PC-9 (cell line): Measurements from ENCODE around the gene TMEM80. TPM values are rescaled to one million over a fixed set of nuclear protein-coding genes. Genes with fewer than 3 reads are reported as not detected.
A peak's percentile ranks its signal among the peaks of the same experiment; 100 is the strongest.

Source experiments
- BruUV-seq: library from RNA; stranded (reverse); fragments of 400-500 nt; replicated peaks from 2 replicates; lab custom pipeline; 2021; lab: Mats Ljungman, UMichigan
- CTCF ChIA-PET: fragments of 300-600 bp; sonication (Branson Sonifier 250); formaldehyde crosslinking; loops from one replicate; lab custom pipeline; 2022; ENCODE audit warnings: antibody characterized with exemption; lab: Charles Lee
- POLR2A ChIA-PET: fragments of 300-600 bp; sonication (Branson Sonifier 250); formaldehyde crosslinking; loops from one replicate; lab custom pipeline; 2022; ENCODE audit warnings: antibody characterized with exemption; ENCODE audit not compliant: unreplicated experiment; lab: Charles Lee
- DNase-seq, 2 experiments: peaks; one replicate each; pipeline versions ENCODE4 v3.0.0 to v3.0.0-alpha.2; 2015 to 2022; ENCODE audit warnings: mixed read lengths in 1 of 2
- H2AFZ ChIP-seq: fragments of 200-600 bp; sonication (generic); 2 replicates; pipeline ENCODE4 v1.8.1; 2017; ENCODE audit warnings: antibody characterized with exemption
- H3F3A ChIP-seq: fragments of 200-600 bp; sonication (generic); 2 replicates; pipeline ENCODE4 v1.8.1; 2017; ENCODE audit warnings: antibody characterized with exemption, mild to moderate bottlenecking, low read depth; ENCODE audit not compliant: insufficient read depth
- H3K27ac ChIP-seq: fragments of 200-600 bp; sonication (generic); 2 replicates; pipeline ENCODE4 v1.6.1; 2016; ENCODE audit warnings: mixed run types
- H3K27me3 ChIP-seq: fragments of 200-600 bp; sonication (generic); 2 replicates; pipeline ENCODE4 v1.6.1; 2016; ENCODE audit warnings: low read depth, mixed run types; ENCODE audit not compliant: insufficient read depth
- H3K36me3 ChIP-seq: fragments of 200-600 bp; sonication (generic); 2 replicates; pipeline ENCODE4 v1.6.1; 2016; ENCODE audit warnings: low read depth, mixed run types
- H3K4me1 ChIP-seq: fragments of 200-600 bp; sonication (generic); replicated peaks from 2 replicates; pipeline ENCODE4 v1.6.1; 2016; ENCODE audit warnings: mixed run types; ENCODE audit not compliant: insufficient read depth
- H3K4me2 ChIP-seq: fragments of 200-600 bp; sonication (generic); 2 replicates; pipeline ENCODE4 v1.6.1; 2017; ENCODE audit warnings: mixed run types
- H3K4me3 ChIP-seq: fragments of 200-600 bp; sonication (generic); 2 replicates; pipeline ENCODE4 v1.6.1; 2016; ENCODE audit warnings: mixed run types
- H3K79me2 ChIP-seq: fragments of 200-600 bp; sonication (generic); 2 replicates; pipeline ENCODE4 v1.6.1; 2017; ENCODE audit warnings: low read depth, mixed run types
- H3K9me2 ChIP-seq: fragments of 200-600 bp; sonication (generic); 2 replicates; pipeline ENCODE4 v1.8.1; 2017; ENCODE audit warnings: mild to moderate bottlenecking; ENCODE audit not compliant: insufficient read depth
- H3K9me3 ChIP-seq: fragments of 200-600 bp; sonication (generic); 2 replicates; pipeline ENCODE4 v1.8.1; 2016; ENCODE audit warnings: low read depth; ENCODE audit not compliant: insufficient read depth
- H4K20me1 ChIP-seq: fragments of 200-600 bp; sonication (generic); 2 replicates; pipeline ENCODE4 v1.8.1; 2017; ENCODE audit not compliant: insufficient read depth
- EZH2 ChIP-seq: fragments of 200-600 bp; sonication (generic); IDR thresholded peaks from 2 replicates; pipeline ENCODE4 v1.8.0; 2017; ENCODE audit warnings: antibody characterized with exemption, low read depth
- intact Hi-C: fragments of 100-400 bp; cut with micrococcal nuclease; formaldehyde crosslinking; loops from one replicate; pipeline ENCODE4 v1.10.0; 2022; ENCODE audit not compliant: unreplicated experiment
- total RNA-seq: library from RNA; stranded (reverse); gene quantifications from 2 replicates; pipeline ENCODE4 v1.2.3, GENCODE V29; 2021
- TF ChIP-seq, protein P1 (sequence below): fragments of 200-600 bp; sonication (generic); conservative IDR thresholded peaks from 2 replicates; pipeline ENCODE4 v1.6.1; 2017; ENCODE audit warnings: mixed run types, antibody characterized with exemption, mild to moderate bottlenecking, moderate library complexity

The TMEM80 gene
- total RNA-seq, 1 experiment from 2014 or later = 36.6 TPM

DNA sequence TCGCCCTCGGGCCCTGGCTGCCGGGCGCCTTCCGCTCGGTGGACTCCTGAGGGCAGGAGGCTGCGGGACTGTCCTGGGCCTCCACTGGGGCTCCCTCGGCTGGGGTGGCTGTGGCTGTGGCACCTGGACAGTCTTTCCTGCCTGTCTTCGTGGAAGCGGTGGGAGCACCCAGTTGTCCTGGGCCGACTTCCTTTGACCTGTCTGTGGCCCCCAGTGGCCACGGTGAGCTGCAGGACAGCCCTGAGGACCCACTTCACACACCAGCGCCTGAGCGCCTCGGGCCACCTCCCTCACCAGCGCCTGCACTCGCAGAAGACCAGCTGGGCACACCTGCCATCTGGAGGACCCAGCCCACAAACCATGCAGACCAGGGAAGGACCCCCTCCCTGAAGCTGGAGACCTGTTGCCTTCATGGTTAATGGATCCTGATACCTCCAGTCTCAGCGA is 8.6 kb downstream of the TMEM80 start:
- no peak for TF ChIP-seq EZH2
- TF ChIP-seq, protein P1, sequence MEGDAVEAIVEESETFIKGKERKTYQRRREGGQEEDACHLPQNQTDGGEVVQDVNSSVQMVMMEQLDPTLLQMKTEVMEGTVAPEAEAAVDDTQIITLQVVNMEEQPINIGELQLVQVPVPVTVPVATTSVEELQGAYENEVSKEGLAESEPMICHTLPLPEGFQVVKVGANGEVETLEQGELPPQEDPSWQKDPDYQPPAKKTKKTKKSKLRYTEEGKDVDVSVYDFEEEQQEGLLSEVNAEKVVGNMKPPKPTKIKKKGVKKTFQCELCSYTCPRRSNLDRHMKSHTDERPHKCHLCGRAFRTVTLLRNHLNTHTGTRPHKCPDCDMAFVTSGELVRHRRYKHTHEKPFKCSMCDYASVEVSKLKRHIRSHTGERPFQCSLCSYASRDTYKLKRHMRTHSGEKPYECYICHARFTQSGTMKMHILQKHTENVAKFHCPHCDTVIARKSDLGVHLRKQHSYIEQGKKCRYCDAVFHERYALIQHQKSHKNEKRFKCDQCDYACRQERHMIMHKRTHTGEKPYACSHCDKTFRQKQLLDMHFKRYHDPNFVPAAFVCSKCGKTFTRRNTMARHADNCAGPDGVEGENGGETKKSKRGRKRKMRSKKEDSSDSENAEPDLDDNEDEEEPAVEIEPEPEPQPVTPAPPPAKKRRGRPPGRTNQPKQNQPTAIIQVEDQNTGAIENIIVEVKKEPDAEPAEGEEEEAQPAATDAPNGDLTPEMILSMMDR = no peak
- POLR2A ChIA-PET = interaction anchor here (0.6 to 1.0 kb wide), 2 partner anchors 8 to 140 kb away, joined by 5 to 7 read pairs; partner anchors contain the start of gene TMEM80
- peaks cover 14% of the 10 kb centered on the region; the same call in 1 of the 2 replicates for H3F3A ChIP-seq
- BruUV-seq = no TSS peak
- no peaks in the 10 kb centered on the region; the same call in 1 of the 2 replicates for H4K20me1 ChIP-seq
- H3K27ac ChIP-seq = peak overlapping the region; percentile 55
- no peak for DNase-seq
- no peaks in the 10 kb centered on the region for H3K27me3 ChIP-seq
- H3K9me3 ChIP-seq = no peaks in the 10 kb centered on the region
- H3K4me3 ChIP-seq = peak overlapping the region; percentile 84; the same call in 1 of the 2 replicates
- peaks cover 17% of the 10 kb centered on the region for H3K4me1 ChIP-seq
- H3K4me2 ChIP-seq = peak overlapping the region; percentile 93
- no peaks in the 10 kb centered on the region for H3K9me2 ChIP-seq
- peaks cover 19% of the 10 kb centered on the region for H3K79me2 ChIP-seq
- CTCF ChIA-PET = no interaction called here
- H2AFZ ChIP-seq = no peak overlapping the region
- H3K36me3 ChIP-seq = no peaks in the 10 kb centered on the region
- intact Hi-C loops = no loop called here

DNA sequence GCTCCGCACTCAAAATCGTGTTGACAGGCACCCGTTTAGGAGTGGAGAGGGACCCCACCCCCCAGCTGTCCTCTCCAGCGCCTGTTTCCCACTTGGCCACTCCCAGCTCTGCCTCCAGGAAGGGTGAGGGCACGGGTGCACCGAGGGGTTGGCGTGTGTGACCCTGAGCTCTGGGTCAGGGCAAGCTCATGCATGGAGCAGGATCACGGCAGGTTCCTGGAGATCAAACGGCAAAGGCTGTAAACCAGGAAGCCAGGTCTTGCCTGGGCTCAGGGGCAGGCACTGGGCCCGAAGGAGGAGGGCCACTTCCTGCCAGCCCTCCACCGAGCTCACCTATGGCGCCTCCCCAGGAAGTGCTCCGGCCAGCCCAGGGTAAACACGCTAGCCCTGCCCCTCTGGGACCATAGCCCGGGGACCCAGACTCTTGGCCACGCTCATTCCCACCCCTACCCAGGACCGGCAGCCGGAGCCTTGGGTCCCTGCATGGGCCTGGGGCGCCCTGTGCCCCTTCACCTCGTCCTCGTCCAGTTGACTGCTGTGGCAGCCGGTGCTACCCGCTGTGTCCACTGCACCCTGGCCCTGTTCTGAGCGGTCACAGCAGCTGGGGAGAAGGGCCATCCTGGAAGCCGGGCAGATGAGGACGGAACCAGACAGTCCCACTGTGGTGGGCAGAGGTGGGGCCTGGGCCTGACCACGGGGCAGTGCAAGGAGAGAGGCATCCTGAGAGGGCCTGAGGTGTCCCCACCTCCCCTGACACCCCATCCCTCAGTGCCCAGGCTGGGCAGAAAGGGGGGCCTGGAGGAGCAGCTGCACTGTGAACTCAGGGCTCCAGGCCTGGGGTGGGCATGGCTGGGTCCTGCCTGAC is 9.4 kb downstream of the TMEM80 start:
- Histone ChIP-seq H3K4me2 (peak overlapping the region; percentile 93), H3K27me3 (no peaks in the 10 kb centered on the region), H3K27ac (peak overlapping the region; percentile 55), H3K9me3 (no peaks in the 10 kb centered on the region), H3F3A (peaks cover 14% of the 10 kb centered on the region; the same call in 1 of the 2 replicates), H3K79me2 (peaks cover 27% of the 10 kb centered on the region), H3K4me1 (peaks cover 17% of the 10 kb centered on the region), H3K4me3 (peak overlapping the region; percentile 84), H3K9me2 (no peaks in the 10 kb centered on the region), H3K36me3 (no peaks in the 10 kb centered on the region), H4K20me1 (no peaks in the 10 kb centered on the region; the same call in 1 of the 2 replicates), H2AFZ (no peak overlapping the region)
- ChIA-PET CTCF (no interaction called here), POLR2A (interaction anchor here (0.5 to 1.0 kb wide), 3 partner anchors 9 to 198 kb away, joined by 3 to 7 read pairs (median 5); partner anchors contain the start of gene TMEM80)
- TF ChIP-seq EZH2 = no peak
- TF ChIP-seq, protein P1 = no peak
- TSS peak; percentile 21 for BruUV-seq
- DNase-seq = peak; percentile 78 to 83
- intact Hi-C loops = no loop called here

DNA sequence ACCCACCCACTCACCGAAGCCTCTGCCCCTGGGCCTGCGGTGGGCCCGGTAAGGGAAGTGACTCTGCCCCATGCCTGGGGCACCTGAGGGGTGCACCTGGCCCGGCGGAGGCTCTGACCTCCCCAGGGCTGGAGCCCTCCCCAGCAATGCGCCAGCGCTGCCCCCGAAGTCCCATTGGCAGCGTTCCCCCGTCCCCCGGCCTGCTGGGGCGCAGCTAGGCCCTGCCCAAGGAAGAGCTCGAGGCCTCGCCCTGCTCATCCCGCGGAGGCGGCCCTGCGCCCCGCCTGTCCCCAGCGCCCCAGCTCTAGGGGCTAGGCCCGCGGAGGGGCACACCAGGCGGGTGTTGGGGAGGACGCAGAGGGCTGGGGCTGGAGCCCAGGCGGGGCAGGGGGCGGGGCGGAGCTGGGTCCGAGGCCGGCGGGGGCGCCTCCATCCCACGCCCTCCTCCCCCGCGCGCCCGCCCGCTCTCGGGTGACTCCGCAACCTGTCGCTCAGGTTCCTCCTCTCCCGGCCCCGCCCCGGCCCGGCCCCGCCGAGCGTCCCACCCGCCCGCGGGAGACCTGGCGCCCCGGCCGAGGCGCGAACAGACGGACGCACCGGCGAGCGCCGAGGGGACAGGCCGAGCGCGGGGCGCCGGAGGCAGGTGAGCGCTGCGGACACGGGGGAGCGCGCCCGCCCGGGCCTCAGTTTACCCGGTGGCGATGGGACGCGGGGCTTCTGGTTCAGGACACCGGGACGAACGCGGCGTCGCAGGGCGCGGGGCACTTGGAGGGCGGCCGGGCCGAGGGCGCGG is 10.2 kb downstream of the TMEM80 start, which contains the start of gene EPS8L2:
Gene EPS8L2 (plus strand): TSS at position 586 of the 793 bp plus-strand sequence. CDS start 3,177 bp downstream, outside the sequence.
- TF ChIP-seq, protein P1 = no peak
- Histone ChIP-seq H4K20me1 (no peaks in the 10 kb centered on the region; the same call in 1 of the 2 replicates), H3K4me1 (peaks cover 17% of the 10 kb centered on the region), H3K36me3 (no peaks in the 10 kb centered on the region), H3K4me2 (peak within 1 kb of the TSS; percentile 93), H3F3A (peaks cover 14% of the 10 kb centered on the region; the same call in 1 of the 2 replicates), H3K79me2 (peaks cover 33% of the 10 kb centered on the region), H3K9me2 (no peaks in the 10 kb centered on the region), H3K4me3 (peak within 1 kb of the TSS; percentile 84), H3K27ac (peak within 1 kb of the TSS; percentile 81), H2AFZ (0 out of 2 replicates have a peak within 1 kb of the TSS, but pooled peaks have one; percentile 27), H3K9me3 (no peaks in the 10 kb centered on the region), H3K27me3 (no peaks in the 10 kb centered on the region)
- no TSS peak for BruUV-seq
- DNase-seq = peak; percentile 43 to 77
- ChIA-PET POLR2A (interaction anchor here (0.5 to 0.6 kb wide), 3 partner anchors 9 to 199 kb away, joined by 3 to 8 read pairs (median 3); no protein-coding TSS in a partner anchor), CTCF (no interaction called here)
- intact Hi-C loops = loop anchor here (2.0 kb wide), 1 partner anchor 41 kb away; the partner anchor contains the start of gene TALDO1
